ENCODE measurements around the gene ACKR1.

Gene ACKR1

DNA sequence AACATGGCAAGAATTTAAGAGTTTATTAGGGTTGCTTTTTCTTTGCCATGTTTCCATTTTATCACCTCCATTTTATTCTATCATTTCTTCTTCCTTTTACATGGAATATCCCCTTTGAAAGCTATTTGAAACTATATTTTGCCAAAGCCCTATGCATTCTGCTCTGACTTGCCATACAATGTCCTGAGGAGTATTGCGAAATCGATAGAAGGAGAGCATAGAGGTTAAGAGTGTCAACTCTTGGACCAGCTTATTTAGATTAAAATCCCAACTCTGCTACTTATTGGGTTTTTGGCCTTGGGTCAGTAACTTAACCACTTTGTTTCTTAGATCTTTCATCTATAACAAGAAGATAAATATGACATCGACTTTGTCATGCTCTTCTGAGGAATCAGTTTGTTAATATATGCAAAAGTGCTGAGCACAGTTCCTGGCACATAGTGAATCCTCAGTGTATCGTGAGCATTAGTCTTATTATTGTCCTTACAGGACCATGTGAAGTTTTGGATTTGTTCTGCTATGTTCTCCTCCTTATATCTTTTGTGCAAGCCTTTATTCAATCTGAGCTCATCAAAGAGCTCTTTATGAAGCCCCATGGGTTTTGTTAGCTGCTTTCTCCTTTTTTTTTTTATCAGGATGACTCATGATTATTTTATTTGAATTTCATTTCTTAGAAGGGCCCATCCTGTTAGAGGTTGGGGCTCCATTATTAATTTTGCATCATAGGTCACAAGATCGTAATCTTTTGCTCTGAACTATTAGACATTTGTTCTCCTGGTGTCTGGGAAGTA, 17.6 kb downstream of the ACKR1 start:
- no peak for DNase-seq (ENCODE audit: low read depth)

DNA sequence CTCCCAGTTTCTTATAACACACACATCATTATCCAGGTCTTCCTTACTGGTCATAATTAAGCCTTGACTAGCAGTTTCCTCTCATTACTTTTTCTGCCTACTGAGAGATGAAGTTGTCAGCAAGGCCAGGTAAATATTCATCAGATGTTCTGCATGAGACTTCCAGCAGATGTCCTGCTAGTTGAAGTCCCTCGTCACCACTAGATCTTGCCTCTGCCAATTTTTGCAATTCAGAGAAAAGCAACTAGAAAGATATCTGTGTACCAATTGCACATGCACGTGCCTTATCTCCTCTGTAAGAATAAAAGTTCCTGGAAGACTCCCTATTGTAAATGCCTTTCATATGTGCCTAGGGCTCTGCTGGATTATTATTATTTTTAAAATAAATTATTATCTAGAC, 18.3 kb downstream of the ACKR1 start:
- DNase-seq (ENCODE audit: low read depth), result no peak

DNA sequence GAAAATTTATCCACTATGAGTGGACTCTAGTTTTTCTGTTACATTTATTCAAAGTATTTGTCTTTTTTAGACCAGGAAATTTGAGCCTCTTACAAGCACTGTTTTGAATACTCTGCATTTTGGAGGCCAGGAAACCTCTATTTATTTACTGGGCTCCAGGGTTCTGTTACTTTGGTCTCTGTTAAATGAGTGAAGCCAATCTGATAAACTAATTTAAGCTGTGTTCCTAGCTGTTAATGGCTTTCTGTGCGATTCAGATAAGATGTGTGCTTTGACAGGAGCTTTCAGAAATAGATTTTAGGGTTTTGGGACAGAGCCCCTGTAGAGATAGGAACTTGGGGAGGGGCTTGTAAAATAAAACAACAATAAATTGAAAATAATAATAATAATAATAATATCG, 23.9 kb downstream of the ACKR1 start:
- DNase-seq (ENCODE audit: low read depth), result no peak

DNA sequence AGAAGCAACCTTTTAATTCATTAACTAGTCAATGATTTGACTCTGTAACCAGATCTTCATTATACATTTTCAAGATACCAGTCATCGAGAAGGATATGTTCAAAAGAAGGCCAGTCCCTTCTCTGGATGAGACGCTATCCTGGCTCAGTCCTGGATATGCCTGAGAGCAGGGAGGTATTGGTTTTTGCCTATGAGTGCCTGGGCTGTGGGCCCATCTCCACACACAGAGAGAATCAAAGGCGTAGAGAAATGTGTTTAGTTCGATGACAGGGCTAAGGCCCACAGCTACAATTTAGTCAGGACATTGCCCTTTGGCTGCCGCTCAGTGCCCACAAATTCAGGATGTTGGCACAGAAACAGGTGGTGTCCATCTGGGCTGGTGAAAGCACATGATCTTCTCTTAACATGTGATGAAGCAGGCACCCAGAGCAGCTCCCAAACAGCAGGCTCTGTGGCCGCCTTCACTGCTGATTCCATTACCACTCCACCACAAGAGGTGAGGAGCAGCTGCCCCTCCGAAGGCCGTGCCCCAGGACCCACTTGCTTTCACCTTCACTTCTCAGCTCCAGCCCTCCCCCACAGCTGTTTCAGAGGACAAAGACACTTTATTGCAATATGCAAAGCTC, 24.7 kb downstream of the ACKR1 start:
- DNase-seq (ENCODE audit: low read depth), result no peak

DNA sequence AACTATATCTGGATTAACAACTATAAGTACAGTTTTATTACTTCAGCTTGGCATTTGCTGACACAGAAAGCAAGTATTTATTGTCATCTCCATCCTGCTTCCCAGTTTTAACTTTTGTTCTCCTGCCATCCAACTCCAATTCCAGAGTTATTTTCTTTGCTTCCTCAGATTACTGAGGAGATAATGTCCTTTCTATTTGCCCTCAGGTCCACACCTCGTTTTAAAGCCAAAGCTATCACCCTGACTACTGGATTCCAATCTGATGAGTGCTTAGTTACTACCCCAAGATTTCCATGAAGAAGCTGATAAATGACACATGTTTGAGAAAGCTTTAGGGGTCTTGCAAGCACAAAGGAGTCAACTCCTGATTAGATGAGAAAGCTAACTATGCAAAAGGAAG, 25.2 kb downstream of the ACKR1 start:
- DNase-seq (ENCODE audit: low read depth), result no peak

DNA sequence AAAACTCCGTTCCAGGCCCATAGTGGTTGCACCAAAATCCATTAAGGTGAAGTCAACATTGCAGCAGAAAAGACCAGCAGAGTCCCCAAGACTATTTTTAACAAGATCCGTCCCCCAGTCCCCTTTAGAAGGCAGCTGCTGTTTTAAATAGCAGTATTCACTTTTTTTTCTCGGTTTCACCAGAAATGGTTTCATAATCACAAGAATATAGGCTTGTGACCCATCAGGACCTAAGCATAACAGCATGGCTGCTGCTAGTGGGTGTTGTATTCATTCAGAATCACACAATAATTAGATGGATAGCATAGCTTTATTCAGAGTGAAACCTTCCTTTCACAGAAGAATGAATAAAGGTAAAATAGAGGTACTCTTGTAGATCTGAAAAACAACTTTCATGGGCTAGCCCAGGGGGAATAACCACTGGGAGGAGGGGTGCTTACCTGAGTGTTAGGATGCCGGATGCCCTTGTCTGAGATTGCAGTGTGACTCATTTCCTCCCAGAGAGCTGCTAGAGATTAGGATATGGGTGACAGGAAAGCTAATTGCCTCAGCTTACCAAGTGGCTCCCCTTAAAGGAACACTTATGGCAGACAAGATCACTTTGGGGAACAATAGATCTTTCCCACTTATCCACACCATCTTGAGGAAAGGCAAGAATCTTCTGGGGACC, 35.0 kb downstream of the ACKR1 start:
- DNase-seq (ENCODE audit: low read depth), result no peak

DNA sequence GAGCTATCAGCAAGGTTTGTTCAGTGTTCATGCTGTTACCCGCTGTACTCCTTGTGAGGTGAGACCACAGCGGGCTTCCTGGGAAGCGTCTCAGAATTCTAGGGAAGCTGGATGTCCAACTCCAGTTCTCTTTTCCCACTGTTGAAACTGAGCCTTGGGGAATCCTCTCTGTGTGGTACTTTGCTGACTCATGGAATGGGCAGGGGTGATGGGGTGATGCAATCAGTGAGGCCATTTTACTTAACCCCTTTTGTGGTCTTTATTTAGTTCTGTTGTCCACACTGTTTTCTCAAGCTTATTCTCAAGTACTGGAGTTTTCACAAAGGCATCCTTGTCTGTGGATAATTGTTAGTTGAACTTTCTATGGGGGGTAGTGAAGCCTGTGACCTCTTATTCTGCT, 42.6 kb downstream of the ACKR1 start:
- DNase-seq (ENCODE audit: low read depth), result no peak

DNA sequence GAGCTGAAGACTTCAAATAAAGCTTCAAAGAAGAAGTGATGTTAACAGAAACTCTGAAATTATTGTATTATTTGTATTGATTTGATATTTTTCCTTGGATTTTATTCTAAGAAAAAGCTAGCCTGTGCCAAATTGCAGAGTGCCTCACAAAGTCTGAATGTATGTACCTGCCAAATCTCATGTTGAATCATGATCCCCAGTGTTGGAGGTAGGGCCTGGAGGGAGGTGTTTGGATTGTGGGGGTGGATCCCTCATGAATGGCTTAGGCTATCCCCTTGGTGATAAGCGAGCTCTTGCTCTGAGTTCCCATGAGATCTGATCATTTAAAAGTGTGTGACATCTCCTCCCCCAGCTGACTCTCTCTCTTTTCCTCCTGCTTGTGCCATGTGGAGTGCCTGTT, 43.6 kb downstream of the ACKR1 start:
- DNase-seq (ENCODE audit: low read depth), result no peak

DNA sequence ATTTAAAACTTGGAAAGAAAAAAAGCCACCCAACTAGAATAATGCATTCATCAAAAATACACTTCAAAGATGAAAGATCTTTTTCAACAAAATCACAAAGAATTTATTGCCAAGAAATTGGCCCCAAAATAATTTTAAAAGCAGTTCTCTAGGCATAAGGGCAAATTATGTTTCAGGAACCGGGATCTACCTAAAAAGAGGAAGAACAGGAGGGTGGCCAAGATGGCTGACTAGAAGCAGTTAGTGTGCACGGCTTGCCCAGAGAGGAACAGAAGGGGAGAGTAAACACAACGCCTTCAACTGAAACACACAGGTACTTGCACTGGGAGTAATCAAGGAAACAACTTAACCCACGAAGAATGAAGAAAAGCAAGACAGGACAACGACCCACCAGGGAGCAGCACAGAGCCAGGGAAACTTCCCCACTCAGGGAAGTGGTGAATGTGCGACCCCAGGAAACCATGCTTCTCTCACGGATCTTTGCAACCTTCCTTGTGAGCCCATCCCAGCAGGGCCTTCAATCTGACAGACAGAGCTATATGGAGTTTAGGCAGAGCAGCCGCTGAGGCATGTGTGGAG, 46.1 kb downstream of the ACKR1 start:
- DNase-seq (ENCODE audit: low read depth), result no peak
